BE2C (cell line): ENCODE measurements around the gene XYLB.

Source experiments
- DNase-seq: peaks from one replicate; pipeline ENCODE4 v3.0.0-alpha.2; 2020
- H3K27me3 ChIP-seq: fragments of 250-450 bp; sonication (Bioruptor Pico); 2 replicates; pipeline ENCODE4 v1.5.1; 2020; ENCODE audit warnings: mild to moderate bottlenecking
- H3K36me3 ChIP-seq: fragments of 250-450 bp; sonication (Bioruptor Pico); 2 replicates; pipeline ENCODE4 v1.5.1; 2020; ENCODE audit warnings: mild to moderate bottlenecking
- H3K4me1 ChIP-seq: fragments of 250-450 bp; sonication (Bioruptor Pico); 2 replicates; pipeline ENCODE4 v1.5.1; 2020
- H3K4me3 ChIP-seq: 2 replicates; pipeline ENCODE4 v1.5.1; 2011; ENCODE audit warnings: low read depth, low read length
- H3K9me3 ChIP-seq: fragments of 250-450 bp; sonication (Bioruptor Pico); 2 replicates; pipeline ENCODE4 v1.5.1; 2020
- CTCF ChIP-seq: IDR thresholded peaks from 2 replicates; pipeline ENCODE4 v1.5.1; 2012; ENCODE audit warnings: mild to moderate bottlenecking, low read depth, low read length

XYLB gene

GRCh38 chr3:38446085-38446686 lies 99.6 kb downstream of the XYLB start:
- Histone ChIP-seq H3K36me3 (no peaks in the 10 kb centered on the region), H3K9me3 (no peaks in the 10 kb centered on the region), H3K4me1 (no peaks in the 10 kb centered on the region), H3K27me3 (no peaks in the 10 kb centered on the region), H3K4me3 (no peak overlapping the region)
- TF ChIP-seq CTCF, result no peak
- no peak for DNase-seq

GRCh38 chr3:38446812-38447211 lies 100.2 kb downstream of the XYLB start:
- H3K4me3 ChIP-seq, result no peak overlapping the region
- H3K4me1 ChIP-seq, result no peaks in the 10 kb centered on the region
- no peaks in the 10 kb centered on the region for H3K27me3 ChIP-seq
- no peaks in the 10 kb centered on the region for H3K36me3 ChIP-seq
- no peaks in the 10 kb centered on the region for H3K9me3 ChIP-seq
- TF ChIP-seq CTCF, result no peak
- DNase-seq, result no peak

GRCh38 chr3:38450853-38451252 lies 104.3 kb downstream of the XYLB start:
- peaks cover 6% of the 10 kb centered on the region; the same call in 1 of the 2 replicates for H3K4me1 ChIP-seq
- no peaks in the 10 kb centered on the region for H3K27me3 ChIP-seq
- H3K36me3 ChIP-seq, result no peaks in the 10 kb centered on the region
- no peak overlapping the region for H3K4me3 ChIP-seq
- no peak for TF ChIP-seq CTCF
- no peaks in the 10 kb centered on the region for H3K9me3 ChIP-seq
- DNase-seq, result no peak

- H3K36me3 ChIP-seq, result no peaks in the 10 kb centered on the region
- no peaks in the 10 kb centered on the region for H3K9me3 ChIP-seq
- TF ChIP-seq CTCF, result no peak
- H3K4me3 ChIP-seq, result peak within 1 kb of the TSS; percentile 75
- DNase-seq, result peak; percentile 85
- peaks cover 6% of the 10 kb centered on the region; the same call in 1 of the 2 replicates for H3K4me1 ChIP-seq
- no peaks in the 10 kb centered on the region for H3K27me3 ChIP-seq
These were observed 106.7 kb downstream of the XYLB start, which contains the start of gene ACVR2B for GRCh38 chr3:38453075-38453912. TSS of gene ACVR2B (plus strand) at chr3:38453890. CDS start at chr3:38454323, 433 bp downstream.

- no peak for DNase-seq
- H3K4me1 ChIP-seq, result peaks cover 6% of the 10 kb centered on the region; the same call in 1 of the 2 replicates
- TF ChIP-seq CTCF, result no peak
- no peaks in the 10 kb centered on the region for H3K36me3 ChIP-seq
- no peaks in the 10 kb centered on the region for H3K9me3 ChIP-seq
- peak overlapping the region; percentile 75 for H3K4me3 ChIP-seq
- no peaks in the 10 kb centered on the region for H3K27me3 ChIP-seq
These were observed 107.3 kb downstream of the XYLB start for GRCh38 chr3:38453913-38454177.
